Uterus (tissue), 4 donors: ENCODE measurements around the gene ADAMTS20. TPM values are rescaled to one million over a fixed set of nuclear protein-coding genes. Genes with fewer than 3 reads are reported as not detected.

Source experiments
- DNase-seq, 2 donors: peaks; one replicate each; pipeline ENCODE4 v3.0.0-alpha.2; 2019 to 2020
- H3K27ac ChIP-seq, 2 donors: fragments of 200-600 bp; sonication (generic); 1 replicate in 1 of 2; 2 replicates in 1 of 2; pipeline ENCODE4 v1.5.1; 2016 to 2018
- H3K27me3 ChIP-seq, 2 donors: fragments of 200-600 bp; sonication (generic); one replicate each; pipeline ENCODE4 v1.5.1; 2018 to 2019; ENCODE audit warnings: control low read depth in 1 of 2
- H3K36me3 ChIP-seq, 2 donors: fragments of 200-600 bp; sonication (generic); one replicate each; pipeline ENCODE4 v1.5.1; 2019; ENCODE audit warnings: control low read depth in 1 of 2
- H3K4me1 ChIP-seq, 2 donors: fragments of 200-600 bp; sonication (generic); one replicate each; pipeline ENCODE4 v1.5.1; 2018 to 2019; ENCODE audit warnings: control low read depth in 1 of 2
- H3K4me3 ChIP-seq, 2 donors: fragments of 200-600 bp; sonication (generic); 1 replicate in 1 of 2; 2 replicates in 1 of 2; pipeline ENCODE4 v1.5.1; 2018 to 2019; ENCODE audit warnings: mild to moderate bottlenecking in 1 of 2
- H3K9me3 ChIP-seq, 2 donors: fragments of 200-600 bp; sonication (generic); one replicate each; pipeline ENCODE4 v1.5.1; 2019; ENCODE audit warnings: control low read depth in 1 of 2
- CTCF ChIP-seq, 4 experiments: fragments of 200-600 bp in 2 of 4; fragments of 450-650 bp in 2 of 4; sonication (generic) in 2 of 4; IDR thresholded peaks; one replicate each; pipeline ENCODE4 v1.5.1; 2016 to 2019; ENCODE audit warnings: antibody characterized with exemption in 4 of 4, mild to moderate bottlenecking in 2 of 4, moderate library complexity in 1 of 4
- POLR2A ChIP-seq, 2 donors: fragments of 450-650 bp; IDR thresholded peaks; one replicate each; pipeline ENCODE4 v1.6.1; 2016; ENCODE audit warnings: antibody characterized with exemption in 2 of 2, mild to moderate bottlenecking in 1 of 2, moderate library complexity in 1 of 2
- intact Hi-C: fragments of 100-400 bp; cut with DNase I; formaldehyde crosslinking; loops from one replicate; pipeline ENCODE4 v1.15.1; 2023; ENCODE audit warnings: low total_unique reads
- total RNA-seq, 4 donors: library from RNA; depleted of rRNA in 3 of 4; stranded (reverse); fragments of >200 nt in 3 of 4; gene quantifications; one replicate each; pipeline versions ENCODE4 v1.1.0 to v1.2.4, GENCODE V29; 2014 to 2023
- donor health status: DM: yes; HTN: yes; CAD: no.

Gene ADAMTS20
- total RNA-seq, 4 donors from 2014 or later = 1.2 TPM; not detected in 3

- Histone ChIP-seq H3K36me3 (no peaks in the 10 kb centered on the region), H3K4me3 (no peak overlapping the region), H3K27me3 (no peaks in the 10 kb centered on the region), H3K27ac (peak overlapping the region; percentile 26 to 34), H3K4me1 (peaks cover 0 to 5% of the 10 kb centered on the region in 2 donors), H3K9me3 (no peaks in the 10 kb centered on the region)
- TF ChIP-seq CTCF (IDR thresholded peaks at IDR 0.05) (peak; percentile 58 to 77 (median 64)), POLR2A (IDR thresholded peaks at IDR 0.05) (no peak)
- DNase-seq = no peak
- intact Hi-C loops = no loop called here
These were observed 213.0 kb downstream of the ADAMTS20 start for GRCh38 chr12:43338848-43339526.

- intact Hi-C loops = no loop called here
- TF ChIP-seq CTCF (IDR thresholded peaks at IDR 0.05) = no peak
- Histone ChIP-seq H3K27me3 (no peaks in the 10 kb centered on the region), H3K4me3 (no peak overlapping the region), H3K27ac (peak overlapping the region; percentile 26 to 34), H3K36me3 (no peaks in the 10 kb centered on the region), H3K4me1 (peaks cover 0 to 5% of the 10 kb centered on the region in 2 donors), H3K9me3 (no peaks in the 10 kb centered on the region)
- no peak for DNase-seq
These were observed 214.2 kb downstream of the ADAMTS20 start for GRCh38 chr12:43337571-43338444.

GRCh38 chr12:43336962-43337555, 214.9 kb downstream of the ADAMTS20 start:
- H3K4me1 ChIP-seq = peaks cover 0 to 5% of the 10 kb centered on the region in 2 donors
- H3K27ac ChIP-seq = no peak overlapping the region
- intact Hi-C loops = no loop called here
- no peaks in the 10 kb centered on the region for H3K27me3 ChIP-seq
- no peaks in the 10 kb centered on the region for H3K9me3 ChIP-seq
- H3K36me3 ChIP-seq = no peaks in the 10 kb centered on the region
- no peak overlapping the region for H3K4me3 ChIP-seq
- DNase-seq = no peak
- TF ChIP-seq POLR2A (IDR thresholded peaks at IDR 0.05) (no peak), CTCF (IDR thresholded peaks at IDR 0.05) (peak; percentile 19 to 37 (median 30))

- no peak overlapping the region for H3K4me3 ChIP-seq
- intact Hi-C loops = no loop called here
- H3K27me3 ChIP-seq = no peaks in the 10 kb centered on the region
- no peaks in the 10 kb centered on the region for H3K36me3 ChIP-seq
- TF ChIP-seq POLR2A (IDR thresholded peaks at IDR 0.05) (no peak), CTCF (IDR thresholded peaks at IDR 0.05) (no peak)
- H3K4me1 ChIP-seq = no peaks in the 10 kb centered on the region
- no peaks in the 10 kb centered on the region for H3K9me3 ChIP-seq
- peak overlapping the region in 1 of 2 donors; percentile 21 for H3K27ac ChIP-seq
- DNase-seq = no peak
These were observed 218.4 kb downstream of the ADAMTS20 start for GRCh38 chr12:43333644-43334043.
